PC-9 (cell line): ENCODE data around the gene E2F1. TPM values are rescaled to one million over a fixed set of nuclear protein-coding genes. Genes with fewer than 3 reads are reported as not detected.

ENCODE experiments used
- BruUV-seq: library from RNA; stranded (reverse); fragments of 400-500 nt; replicated peaks from 2 replicates; lab custom pipeline; 2021; lab: Mats Ljungman, UMichigan
- CTCF ChIA-PET: fragments of 300-600 bp; sonication (Branson Sonifier 250); formaldehyde crosslinking; loops from one replicate; lab custom pipeline; 2022; ENCODE audit warnings: antibody characterized with exemption; lab: Charles Lee
- POLR2A ChIA-PET: fragments of 300-600 bp; sonication (Branson Sonifier 250); formaldehyde crosslinking; loops from one replicate; lab custom pipeline; 2022; ENCODE audit warnings: antibody characterized with exemption; ENCODE audit not compliant: unreplicated experiment; lab: Charles Lee
- DNase-seq, 2 experiments: peaks; one replicate each; pipeline versions ENCODE4 v3.0.0 to v3.0.0-alpha.2; 2015 to 2022; ENCODE audit warnings: mixed read lengths in 1 of 2
- H2AFZ ChIP-seq: fragments of 200-600 bp; sonication (generic); 2 replicates; pipeline ENCODE4 v1.8.1; 2017; ENCODE audit warnings: antibody characterized with exemption
- H3F3A ChIP-seq: fragments of 200-600 bp; sonication (generic); 2 replicates; pipeline ENCODE4 v1.8.1; 2017; ENCODE audit warnings: antibody characterized with exemption, mild to moderate bottlenecking, low read depth; ENCODE audit not compliant: insufficient read depth
- H3K27ac ChIP-seq: fragments of 200-600 bp; sonication (generic); 2 replicates; pipeline ENCODE4 v1.6.1; 2016; ENCODE audit warnings: mixed run types
- H3K27me3 ChIP-seq: fragments of 200-600 bp; sonication (generic); 2 replicates; pipeline ENCODE4 v1.6.1; 2016; ENCODE audit warnings: low read depth, mixed run types; ENCODE audit not compliant: insufficient read depth
- H3K36me3 ChIP-seq: fragments of 200-600 bp; sonication (generic); 2 replicates; pipeline ENCODE4 v1.6.1; 2016; ENCODE audit warnings: low read depth, mixed run types
- H3K4me1 ChIP-seq: fragments of 200-600 bp; sonication (generic); replicated peaks from 2 replicates; pipeline ENCODE4 v1.6.1; 2016; ENCODE audit warnings: mixed run types; ENCODE audit not compliant: insufficient read depth
- H3K4me2 ChIP-seq: fragments of 200-600 bp; sonication (generic); 2 replicates; pipeline ENCODE4 v1.6.1; 2017; ENCODE audit warnings: mixed run types
- H3K4me3 ChIP-seq: fragments of 200-600 bp; sonication (generic); 2 replicates; pipeline ENCODE4 v1.6.1; 2016; ENCODE audit warnings: mixed run types
- H3K79me2 ChIP-seq: fragments of 200-600 bp; sonication (generic); 2 replicates; pipeline ENCODE4 v1.6.1; 2017; ENCODE audit warnings: low read depth, mixed run types
- H3K9me2 ChIP-seq: fragments of 200-600 bp; sonication (generic); 2 replicates; pipeline ENCODE4 v1.8.1; 2017; ENCODE audit warnings: mild to moderate bottlenecking; ENCODE audit not compliant: insufficient read depth
- H3K9me3 ChIP-seq: fragments of 200-600 bp; sonication (generic); 2 replicates; pipeline ENCODE4 v1.8.1; 2016; ENCODE audit warnings: low read depth; ENCODE audit not compliant: insufficient read depth
- H4K20me1 ChIP-seq: fragments of 200-600 bp; sonication (generic); 2 replicates; pipeline ENCODE4 v1.8.1; 2017; ENCODE audit not compliant: insufficient read depth
- EZH2 ChIP-seq: fragments of 200-600 bp; sonication (generic); IDR thresholded peaks from 2 replicates; pipeline ENCODE4 v1.8.0; 2017; ENCODE audit warnings: antibody characterized with exemption, low read depth
- intact Hi-C: fragments of 100-400 bp; cut with micrococcal nuclease; formaldehyde crosslinking; loops from one replicate; pipeline ENCODE4 v1.10.0; 2022; ENCODE audit not compliant: unreplicated experiment
- total RNA-seq: library from RNA; stranded (reverse); gene quantifications from 2 replicates; pipeline ENCODE4 v1.2.3, GENCODE V29; 2021
- TF ChIP-seq, protein P1 (sequence below): fragments of 200-600 bp; sonication (generic); conservative IDR thresholded peaks from 2 replicates; pipeline ENCODE4 v1.6.1; 2017; ENCODE audit warnings: mixed run types, antibody characterized with exemption, mild to moderate bottlenecking, moderate library complexity

E2F1 gene
- total RNA-seq, 1 experiment from 2014 or later, result 31.5 TPM

DNA sequence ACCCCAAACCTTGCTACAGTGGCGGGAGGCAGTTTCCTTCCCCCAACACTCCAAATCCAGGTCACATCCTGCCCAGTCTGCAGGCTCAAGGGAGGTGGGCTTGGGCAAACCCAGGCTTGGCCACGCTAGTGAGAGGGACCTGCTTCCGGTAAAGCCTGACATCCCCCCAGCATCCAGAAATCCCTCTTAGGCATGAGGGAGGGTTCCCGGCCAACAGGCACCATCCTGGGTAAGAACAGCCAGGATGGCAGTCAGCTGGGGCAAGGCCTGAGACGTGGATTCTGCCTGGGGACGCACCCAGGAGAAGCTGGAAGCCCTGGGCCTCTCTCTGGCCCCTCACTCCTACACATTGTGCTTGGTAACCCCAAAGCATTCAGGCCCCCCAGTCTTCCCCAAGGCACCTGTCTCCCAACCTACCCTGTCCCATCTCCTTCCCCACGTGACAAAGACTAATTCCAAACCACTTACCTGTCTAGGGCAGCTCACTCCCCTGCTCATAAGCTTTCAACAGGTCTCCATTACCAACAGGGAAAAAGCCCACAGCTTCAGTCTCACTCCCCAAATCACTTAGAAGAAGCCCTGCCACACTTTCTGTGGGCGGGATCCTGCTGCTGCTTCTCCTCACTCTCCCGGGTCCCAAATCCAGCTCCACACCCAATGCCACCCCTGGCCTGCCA is 22.0 kb downstream of the E2F1 start:
- Histone ChIP-seq H3K4me2 (peak overlapping the region; percentile 90), H3K36me3 (no peaks in the 10 kb centered on the region), H3K4me1 (peaks cover 37% of the 10 kb centered on the region; the same call in 1 of the 2 replicates), H3K27ac (no peak overlapping the region), H3K27me3 (no peaks in the 10 kb centered on the region), H3K9me2 (no peaks in the 10 kb centered on the region), H2AFZ (peak overlapping the region; percentile 66), H3K79me2 (peaks cover 5% of the 10 kb centered on the region), H4K20me1 (no peaks in the 10 kb centered on the region), H3F3A (peaks cover 43% of the 10 kb centered on the region), H3K4me3 (peak overlapping the region; percentile 78), H3K9me3 (no peaks in the 10 kb centered on the region)
- intact Hi-C loops, result loop anchor here (10.0 kb wide), 1 partner anchor 331 kb away; the partner anchor contains the start of gene RALY
- BruUV-seq, result TSS peak; percentile 46
- CTCF ChIA-PET, result no interaction called here
- DNase-seq, result no peak
- POLR2A ChIA-PET, result interaction anchor here (0.6 to 0.7 kb wide), 3 partner anchors 247 to 845 kb away, joined by 3 to 26 read pairs (median 4); partner anchors contain the start of gene MAPRE1
- TF ChIP-seq, protein P1, sequence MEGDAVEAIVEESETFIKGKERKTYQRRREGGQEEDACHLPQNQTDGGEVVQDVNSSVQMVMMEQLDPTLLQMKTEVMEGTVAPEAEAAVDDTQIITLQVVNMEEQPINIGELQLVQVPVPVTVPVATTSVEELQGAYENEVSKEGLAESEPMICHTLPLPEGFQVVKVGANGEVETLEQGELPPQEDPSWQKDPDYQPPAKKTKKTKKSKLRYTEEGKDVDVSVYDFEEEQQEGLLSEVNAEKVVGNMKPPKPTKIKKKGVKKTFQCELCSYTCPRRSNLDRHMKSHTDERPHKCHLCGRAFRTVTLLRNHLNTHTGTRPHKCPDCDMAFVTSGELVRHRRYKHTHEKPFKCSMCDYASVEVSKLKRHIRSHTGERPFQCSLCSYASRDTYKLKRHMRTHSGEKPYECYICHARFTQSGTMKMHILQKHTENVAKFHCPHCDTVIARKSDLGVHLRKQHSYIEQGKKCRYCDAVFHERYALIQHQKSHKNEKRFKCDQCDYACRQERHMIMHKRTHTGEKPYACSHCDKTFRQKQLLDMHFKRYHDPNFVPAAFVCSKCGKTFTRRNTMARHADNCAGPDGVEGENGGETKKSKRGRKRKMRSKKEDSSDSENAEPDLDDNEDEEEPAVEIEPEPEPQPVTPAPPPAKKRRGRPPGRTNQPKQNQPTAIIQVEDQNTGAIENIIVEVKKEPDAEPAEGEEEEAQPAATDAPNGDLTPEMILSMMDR, result no peak
- no peak for TF ChIP-seq EZH2

DNA sequence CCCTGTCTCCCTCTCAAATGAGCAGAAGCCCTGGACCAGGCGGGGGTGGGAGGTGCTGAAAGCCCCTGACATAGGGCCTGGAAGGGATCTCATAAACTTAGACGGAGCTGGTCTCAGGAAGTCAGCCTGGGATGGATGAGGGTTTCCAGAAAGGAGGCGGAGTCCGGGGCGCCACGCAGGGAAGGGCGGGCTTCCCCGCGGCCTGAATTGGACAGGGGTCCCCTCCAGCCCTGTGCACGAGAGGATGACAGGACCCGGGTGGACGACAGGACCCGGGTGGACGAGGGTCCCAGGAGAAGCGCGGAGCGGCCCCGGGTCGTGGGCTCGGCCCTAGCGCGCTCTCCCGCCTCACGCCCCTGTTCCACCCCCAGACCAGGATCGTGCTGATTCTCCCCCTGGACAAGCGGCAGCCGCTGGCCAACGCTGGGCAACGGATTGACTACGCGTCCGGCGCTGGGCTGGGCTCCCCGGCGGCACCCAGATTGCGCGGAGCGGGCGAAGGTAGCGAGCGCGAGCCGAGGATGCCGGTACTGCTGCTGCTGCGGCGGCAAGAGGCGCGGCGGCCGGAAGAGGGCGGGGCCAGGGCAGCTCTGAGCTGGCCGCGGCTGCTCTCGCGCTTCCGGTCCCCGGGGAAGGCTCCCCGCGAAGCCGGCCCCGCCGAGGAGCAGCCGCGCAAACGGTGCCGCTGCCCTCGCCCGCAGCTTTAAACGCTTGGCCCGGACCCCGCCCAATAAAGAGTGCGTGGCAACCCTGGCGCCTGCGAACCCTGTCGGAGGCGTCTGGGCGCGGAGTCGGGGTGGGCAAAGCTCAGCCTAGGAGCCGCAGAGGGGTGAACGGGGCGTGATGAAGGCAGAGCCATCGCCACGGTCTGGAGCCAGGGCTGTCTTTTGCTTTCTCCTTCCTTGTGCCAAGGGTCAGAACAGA is 22.8 kb downstream of the E2F1 start:
- ChIA-PET POLR2A (interaction anchor here (0.5 to 0.7 kb wide), 3 partner anchors 246 to 449 kb away, joined by 4 to 7 read pairs (median 4); no protein-coding TSS in a partner anchor), CTCF (no interaction called here)
- TF ChIP-seq, protein P1, result no peak
- no peak for TF ChIP-seq EZH2
- Histone ChIP-seq H3K4me3 (peak overlapping the region; percentile 78), H2AFZ (peak overlapping the region; percentile 66), H3K79me2 (peaks cover 3% of the 10 kb centered on the region), H3K9me2 (no peaks in the 10 kb centered on the region), H3K27me3 (no peaks in the 10 kb centered on the region), H3K36me3 (no peaks in the 10 kb centered on the region), H4K20me1 (no peaks in the 10 kb centered on the region), H3F3A (peaks cover 42% of the 10 kb centered on the region), H3K27ac (no peak overlapping the region), H3K4me1 (peaks cover 34% of the 10 kb centered on the region; the same call in 1 of the 2 replicates), H3K9me3 (no peaks in the 10 kb centered on the region), H3K4me2 (peak overlapping the region; percentile 90)
- BruUV-seq, result TSS peak; percentile 19
- peak; percentile 58 to 80 for DNase-seq
- intact Hi-C loops, result loop anchor here (10.0 kb wide), 1 partner anchor 331 kb away; the partner anchor contains the start of gene RALY

DNA sequence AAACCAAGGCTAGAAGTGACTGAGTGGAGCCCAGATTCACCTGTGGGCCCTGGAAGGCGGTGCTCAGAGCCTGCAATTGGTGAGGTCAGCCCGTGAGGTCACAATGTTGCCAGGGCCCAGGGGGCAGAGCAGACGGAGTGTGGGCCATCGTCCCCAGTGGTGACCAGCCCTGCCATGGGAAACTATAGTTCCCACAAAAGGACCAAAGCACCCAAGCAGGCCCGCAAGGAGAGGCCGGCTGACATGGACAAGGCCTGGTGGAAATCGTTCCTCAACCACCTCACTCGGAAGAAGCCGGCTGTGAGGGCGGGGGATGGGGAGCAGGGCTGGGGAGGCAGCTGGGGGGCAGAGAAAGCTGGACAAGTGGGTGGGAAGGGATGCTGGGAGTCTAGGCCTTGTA is 24.0 kb downstream of the E2F1 start, which contains the start of gene C20orf144:
TSS of gene C20orf144 (plus strand) at position 156 of the 400 bp plus-strand sequence. CDS start at position 175, 19 bp downstream.
- Histone ChIP-seq H3K4me2 (peak within 1 kb of the TSS; percentile 90), H3K9me2 (no peaks in the 10 kb centered on the region), H2AFZ (peak within 1 kb of the TSS; percentile 66), H3K27me3 (no peaks in the 10 kb centered on the region), H4K20me1 (no peaks in the 10 kb centered on the region), H3K4me1 (peaks cover 26% of the 10 kb centered on the region; the same call in 1 of the 2 replicates), H3K27ac (no peak within 1 kb of the TSS), H3K9me3 (no peaks in the 10 kb centered on the region), H3F3A (peaks cover 29% of the 10 kb centered on the region; the same call in 1 of the 2 replicates), H3K36me3 (no peaks in the 10 kb centered on the region), H3K79me2 (no peaks in the 10 kb centered on the region; the same call in none of the 2 replicates), H3K4me3 (peak within 1 kb of the TSS; percentile 78)
- intact Hi-C loops, result loop anchor here (10.0 kb wide), 1 partner anchor 333 kb away; the partner anchor contains the start of gene RALY
- CTCF ChIA-PET, result no interaction called here
- TF ChIP-seq, protein P1, result no peak
- no peak for TF ChIP-seq EZH2
- no TSS peak for BruUV-seq
- POLR2A ChIA-PET, result no interaction called here
- DNase-seq, result no peak
